Measurements from ENCODE around the gene MDN1. TPM values are rescaled to one million over a fixed set of nuclear protein-coding genes. Genes with fewer than 3 reads are reported as not detected.

The MDN1 gene
- total and polyA plus RNA-seq, 10 donors: 23.0 to 56.3 (median 36.7) TPM

DNA sequence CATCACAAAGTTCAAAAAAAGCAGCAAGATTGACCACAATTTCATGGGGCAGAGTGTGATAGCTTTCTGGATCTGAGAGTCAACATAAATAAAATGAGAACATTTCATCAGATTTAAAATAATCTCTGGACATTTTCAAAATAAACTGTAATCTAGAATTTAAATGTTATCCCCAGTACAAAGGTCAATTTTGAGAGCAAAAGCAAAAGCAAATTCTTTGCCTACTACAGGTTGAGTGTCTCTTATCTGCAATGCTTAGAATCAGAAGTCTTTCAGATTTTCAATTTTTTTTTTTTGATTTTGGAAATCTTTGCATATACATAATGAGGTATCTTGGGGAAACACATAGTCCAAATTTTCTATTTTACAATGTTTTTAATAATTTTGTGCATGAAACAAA lies 113.5 kb downstream of the MDN1 start:
- Histone ChIP-seq H3K36me3 (peaks cover 3 to 100% (median 77%) of the 10 kb centered on the region in 6 donors), H3K27me3 (replicated peaks in 1 of 7) (no peaks in the 10 kb centered on the region), H3K4me1 (no peaks in the 10 kb centered on the region), H3K27ac (no peak overlapping the region), H3K4me3 (no peak overlapping the region), H3K9me3 (no peaks in the 10 kb centered on the region)
- TF ChIP-seq CTCF (IDR thresholded peaks at IDR 0.05 in 8 of 11, conservative IDR thresholded peaks at IDR 0.05 in 3 of 11): no peak
- no peak for TF ChIP-seq POLR2A (IDR thresholded peaks at IDR 0.05)
- TF ChIP-seq POLR2AphosphoS5 (IDR thresholded peaks at IDR 0.05): no peak
- no peak for DNase-seq
- intact Hi-C loops (cut with DNase I; ENCODE audit: low total_unique reads): no loop called here

DNA sequence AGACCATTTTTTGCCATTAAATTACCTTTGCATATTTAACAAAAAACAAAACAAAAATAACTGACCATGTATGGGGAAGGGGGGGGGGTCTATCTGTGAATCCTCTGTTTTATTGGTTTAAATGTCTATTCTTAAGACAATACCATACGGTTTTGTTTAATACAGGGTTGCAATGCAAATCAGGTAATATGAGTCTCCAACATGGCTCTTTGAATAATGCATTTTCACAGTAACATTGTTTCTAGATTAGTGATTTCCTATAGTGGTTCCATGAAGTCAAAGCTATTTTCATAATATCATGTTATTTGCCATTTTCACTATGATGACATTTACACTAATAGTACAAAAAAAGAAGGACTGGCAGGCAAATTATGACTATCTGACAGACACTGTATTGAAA lies 116.3 kb downstream of the MDN1 start:
- 95 to 97% (median 96%) methylated on average over 1 of the region's 1 CpG for WGBS, 5 donors
- H3K36me3 ChIP-seq: peaks cover under 1 to 100% (median 77%) of the 10 kb centered on the region in 6 donors
- H3K9me3 ChIP-seq: no peaks in the 10 kb centered on the region
- no peak for DNase-seq
- no peak overlapping the region for H3K4me3 ChIP-seq
- H3K27me3 ChIP-seq (replicated peaks in 1 of 7): no peaks in the 10 kb centered on the region
- no peak for TF ChIP-seq POLR2A (IDR thresholded peaks at IDR 0.05)
- no peak for TF ChIP-seq POLR2AphosphoS5 (IDR thresholded peaks at IDR 0.05)
- no peak for TF ChIP-seq CTCF (IDR thresholded peaks at IDR 0.05 in 8 of 11, conservative IDR thresholded peaks at IDR 0.05 in 3 of 11)
- no peak overlapping the region for H3K27ac ChIP-seq
- intact Hi-C loops (cut with DNase I; ENCODE audit: low total_unique reads): no loop called here
- H3K4me1 ChIP-seq: no peaks in the 10 kb centered on the region

- Histone ChIP-seq H3K27me3 (replicated peaks in 1 of 7) (no peaks in the 10 kb centered on the region), H3K4me1 (no peaks in the 10 kb centered on the region), H3K9me3 (no peaks in the 10 kb centered on the region), H3K36me3 (peaks cover 0 to 100% (median 72%) of the 10 kb centered on the region in 6 donors), H3K27ac (no peak overlapping the region), H3K4me3 (no peak overlapping the region)
- no peak for TF ChIP-seq POLR2A (IDR thresholded peaks at IDR 0.05)
- no peak for TF ChIP-seq CTCF (IDR thresholded peaks at IDR 0.05 in 8 of 11, conservative IDR thresholded peaks at IDR 0.05 in 3 of 11)
- TF ChIP-seq POLR2AphosphoS5 (IDR thresholded peaks at IDR 0.05): no peak
- WGBS, 5 donors: 95 to 98% (median 98%) methylated on average over 3 of the region's 3 CpGs
- DNase-seq: no peak
- intact Hi-C loops (cut with DNase I; ENCODE audit: low total_unique reads): no loop called here
Measured at GRCh38 chr6:89702349-89702748, 117.2 kb downstream of the MDN1 start.

GRCh38 chr6:89695667-89696066 lies 123.9 kb downstream of the MDN1 start:
- H3K27ac ChIP-seq: no peak overlapping the region
- DNase-seq: no peak
- TF ChIP-seq POLR2AphosphoS5 (IDR thresholded peaks at IDR 0.05) (no peak), CTCF (IDR thresholded peaks at IDR 0.05 in 8 of 11, conservative IDR thresholded peaks at IDR 0.05 in 3 of 11) (no peak), POLR2A (IDR thresholded peaks at IDR 0.05) (no peak)
- H3K36me3 ChIP-seq: peaks cover 2 to 100% (median 84%) of the 10 kb centered on the region in 6 donors
- intact Hi-C loops (cut with DNase I; ENCODE audit: low total_unique reads): no loop called here
- no peak overlapping the region for H3K4me3 ChIP-seq
- WGBS, 5 donors: 95 to 98% (median 98%) methylated on average over 7 of the region's 7 CpGs
- no peaks in the 10 kb centered on the region for H3K27me3 ChIP-seq (replicated peaks in 1 of 7)
- no peaks in the 10 kb centered on the region for H3K9me3 ChIP-seq
- no peaks in the 10 kb centered on the region for H3K4me1 ChIP-seq
